ENCODE results near the gene PRR23B.

DNA sequence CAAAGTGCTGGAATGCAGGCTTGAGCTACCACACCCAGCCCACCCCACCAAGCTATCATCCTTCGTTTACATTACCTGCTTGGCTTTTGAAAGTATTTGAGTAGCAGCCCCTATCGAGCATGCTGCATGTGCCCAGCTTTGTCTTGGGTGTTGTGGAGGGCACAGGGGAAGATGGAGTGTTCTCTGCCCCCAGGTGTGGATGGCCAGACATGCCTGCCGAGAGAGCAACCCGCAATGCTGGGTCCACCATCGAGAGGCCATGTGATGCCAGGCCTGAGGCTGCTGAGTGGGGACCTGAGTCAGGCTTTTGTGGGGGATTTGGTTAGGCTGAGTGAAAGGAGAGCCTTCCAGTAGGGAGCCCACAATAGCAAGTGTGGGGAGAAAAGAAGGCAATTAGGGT is 47.8 kb downstream of the PRR23B start:
- TF ChIP-seq, protein P1, sequence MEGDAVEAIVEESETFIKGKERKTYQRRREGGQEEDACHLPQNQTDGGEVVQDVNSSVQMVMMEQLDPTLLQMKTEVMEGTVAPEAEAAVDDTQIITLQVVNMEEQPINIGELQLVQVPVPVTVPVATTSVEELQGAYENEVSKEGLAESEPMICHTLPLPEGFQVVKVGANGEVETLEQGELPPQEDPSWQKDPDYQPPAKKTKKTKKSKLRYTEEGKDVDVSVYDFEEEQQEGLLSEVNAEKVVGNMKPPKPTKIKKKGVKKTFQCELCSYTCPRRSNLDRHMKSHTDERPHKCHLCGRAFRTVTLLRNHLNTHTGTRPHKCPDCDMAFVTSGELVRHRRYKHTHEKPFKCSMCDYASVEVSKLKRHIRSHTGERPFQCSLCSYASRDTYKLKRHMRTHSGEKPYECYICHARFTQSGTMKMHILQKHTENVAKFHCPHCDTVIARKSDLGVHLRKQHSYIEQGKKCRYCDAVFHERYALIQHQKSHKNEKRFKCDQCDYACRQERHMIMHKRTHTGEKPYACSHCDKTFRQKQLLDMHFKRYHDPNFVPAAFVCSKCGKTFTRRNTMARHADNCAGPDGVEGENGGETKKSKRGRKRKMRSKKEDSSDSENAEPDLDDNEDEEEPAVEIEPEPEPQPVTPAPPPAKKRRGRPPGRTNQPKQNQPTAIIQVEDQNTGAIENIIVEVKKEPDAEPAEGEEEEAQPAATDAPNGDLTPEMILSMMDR (conservative IDR thresholded peaks at IDR 0.05 in 1 of 2, IDR thresholded peaks at IDR 0.05 in 1 of 2; ENCODE audit: extremely low read depth in 1 of 2, insufficient read depth in 1 of 2, low read depth in 1 of 2, low read length in 2 of 2), result no peak
- no peak for TF ChIP-seq EZH2 (IDR thresholded peaks at IDR 0.05; ENCODE audit: borderline replicate concordance, low read length)

Measured in mammary epithelial cell (primary cell).